PC-3 (cell line): ENCODE data around the gene KDM4C.

Source experiments
- CTCF ChIP-seq: fragments of 300-600 bp; sonication (generic); conservative IDR thresholded peaks from 2 replicates; pipeline ENCODE4 v1.5.1; 2017; ENCODE audit warnings: antibody characterized with exemption, low read depth, mild to moderate bottlenecking, low read length
- EZH2 ChIP-seq: fragments of 300-600 bp; sonication (generic); IDR thresholded peaks from one replicate; pipeline ENCODE4 v1.6.1; 2017; ENCODE audit warnings: antibody characterized with exemption, mild to moderate bottlenecking, low read length; ENCODE audit not compliant: unreplicated experiment

GRCh38 chr9:6843742-6844141, 86.0 kb downstream of the KDM4C start:
- TF ChIP-seq CTCF (no peak), EZH2 (no peak)
